Hippocampal formation (tissue), 2 donors: ENCODE measurements around the gene PRKCD.

Experiments
- DNase-seq, 2 donors: peaks; one replicate each; lab custom pipeline; 2025; lab: John Stamatoyannopoulos, UW

The PRKCD gene

DNA sequence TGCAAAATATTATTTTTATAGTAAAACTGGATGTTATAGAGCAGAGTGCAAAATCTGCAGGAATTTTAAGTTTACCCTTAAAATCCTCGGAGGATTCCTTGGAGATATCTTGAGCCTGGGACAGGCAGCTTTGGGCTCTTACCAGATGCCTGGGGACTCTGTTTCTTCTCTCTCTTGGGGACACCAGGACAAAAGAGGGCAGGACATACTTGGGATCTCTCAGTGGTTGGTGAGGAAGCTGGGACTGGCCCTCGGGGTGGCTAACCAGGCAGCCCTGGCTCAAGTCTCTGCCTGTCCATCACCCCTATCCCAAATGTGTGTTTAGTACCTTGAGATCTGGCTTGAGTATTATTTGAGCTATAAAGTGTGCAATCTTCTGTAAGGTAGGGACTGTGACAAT is 56.2 kb downstream of the PRKCD start:
- no peak for DNase-seq

DNA sequence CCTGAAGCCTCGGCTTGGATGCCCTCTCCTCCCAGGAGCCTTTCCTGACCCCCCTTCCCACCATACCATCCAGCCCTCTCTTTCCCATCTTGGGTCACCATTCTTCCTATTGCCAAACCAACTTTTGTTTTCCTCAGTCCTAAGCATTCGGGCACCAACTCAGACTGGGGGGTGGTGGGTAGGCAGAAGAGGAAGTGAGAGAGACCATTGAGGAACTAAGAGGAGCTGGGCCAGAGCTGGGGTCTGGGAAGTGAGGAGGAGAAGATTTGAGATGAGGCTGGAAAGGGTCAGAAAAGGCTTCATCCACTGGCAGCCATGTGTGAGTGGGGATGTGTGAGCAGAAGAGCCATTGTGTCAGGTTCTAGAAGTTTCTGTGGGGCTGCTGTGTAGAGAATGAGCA is 57.1 kb downstream of the PRKCD start:
- no peak for DNase-seq

DNA sequence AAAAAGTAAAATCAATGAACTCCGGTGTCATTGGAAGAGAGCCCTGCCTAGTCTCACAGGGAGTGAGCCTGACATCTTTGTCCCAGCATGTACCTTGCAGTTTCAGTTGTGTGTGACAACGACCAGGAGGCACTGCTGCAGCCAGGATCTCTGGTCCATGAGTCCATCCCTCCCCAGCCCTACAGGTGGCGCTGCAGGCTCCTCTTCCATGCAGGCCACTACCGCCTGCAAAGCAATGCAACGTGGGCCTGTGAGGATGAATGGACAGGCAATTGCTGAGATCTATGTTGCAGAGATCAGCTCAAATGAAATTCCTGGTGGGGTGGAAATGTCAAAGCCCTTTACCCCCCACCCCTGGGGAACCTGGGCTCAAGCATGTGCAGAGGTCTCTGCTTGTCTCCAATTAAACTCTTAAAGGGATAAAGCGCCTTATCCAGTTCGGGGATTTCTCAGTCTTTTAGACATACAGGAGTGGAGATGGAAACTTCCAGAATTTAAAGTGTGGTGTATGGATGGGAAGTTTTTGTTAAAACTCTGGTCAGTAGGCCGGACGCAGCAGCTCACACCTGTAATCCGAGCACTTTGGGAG is 59.0 kb downstream of the PRKCD start:
- peak; percentile 53 to 84 for DNase-seq

DNA sequence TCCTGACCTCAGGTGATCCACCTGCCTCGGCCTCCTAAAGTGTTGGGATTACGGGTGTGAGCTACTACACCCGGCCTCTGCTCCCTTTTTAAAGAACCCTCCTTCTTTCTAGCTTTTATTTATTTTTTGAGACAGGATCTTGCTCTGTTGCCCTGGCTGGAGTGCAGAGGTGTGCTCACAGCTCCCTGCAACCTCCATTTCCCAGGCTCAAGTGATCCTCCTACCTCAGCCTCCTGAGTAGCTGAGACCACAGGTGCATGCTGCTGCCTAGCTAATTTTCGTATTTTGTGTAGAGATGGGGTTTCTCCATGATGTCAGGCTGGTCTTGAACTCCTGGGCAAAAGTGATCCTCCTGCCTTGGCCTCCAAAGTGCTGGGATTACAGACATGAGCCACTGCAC is 60.3 kb downstream of the PRKCD start:
- DNase-seq: no peak

DNA sequence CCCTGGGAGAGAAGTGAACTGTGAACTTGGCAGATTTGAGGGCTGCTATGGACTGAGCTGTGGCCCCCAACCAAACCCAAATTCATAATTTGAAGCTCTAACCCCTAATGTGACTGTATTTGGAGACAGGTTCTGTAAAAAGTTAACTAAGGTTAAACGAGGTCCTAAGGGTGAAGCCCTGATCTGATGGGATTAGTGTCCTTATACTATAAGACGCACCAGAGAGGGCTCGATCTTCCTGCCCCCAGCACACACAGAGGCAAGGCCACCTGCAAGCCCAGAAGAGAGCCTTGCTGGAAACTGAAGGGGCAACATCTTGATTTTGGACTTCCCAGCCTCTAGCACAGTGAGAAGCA is 60.8 kb downstream of the PRKCD start:
- no peak for DNase-seq

DNA sequence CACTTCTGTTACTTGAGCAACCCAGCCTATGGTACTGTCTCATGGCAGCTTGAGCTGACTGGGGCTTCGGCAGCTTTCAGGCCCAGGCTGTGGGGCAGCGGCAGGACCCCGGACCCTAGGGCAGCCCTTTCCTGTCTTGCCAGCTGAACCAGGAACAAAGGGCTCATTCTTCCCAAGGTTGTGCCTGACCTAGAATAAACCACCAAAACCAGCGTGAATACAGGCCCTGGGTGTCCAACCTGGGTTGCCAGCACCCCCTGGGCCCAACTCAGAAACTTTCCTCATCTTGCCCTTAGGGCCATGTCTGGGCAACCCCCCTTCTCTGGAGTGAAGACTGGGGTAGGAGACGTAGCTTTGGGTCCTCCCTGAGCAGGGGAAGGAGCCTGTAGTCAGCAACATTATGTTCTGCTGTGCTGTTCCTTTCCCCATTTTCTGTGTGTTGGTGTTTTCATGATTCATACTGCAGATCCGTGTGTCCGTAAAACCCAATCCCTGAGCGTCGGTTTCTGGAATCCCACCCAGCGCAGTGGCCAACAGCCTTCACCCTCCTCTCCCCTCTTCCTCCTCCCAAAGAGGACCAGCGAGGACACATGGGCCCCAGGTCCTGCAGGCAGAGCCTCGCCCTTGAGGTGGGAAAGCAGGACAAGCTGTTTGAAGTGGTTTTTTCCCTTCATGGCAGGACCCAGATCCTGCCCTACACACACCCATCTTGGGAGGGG is 61.3 kb downstream of the PRKCD start:
- no peak for DNase-seq

DNA sequence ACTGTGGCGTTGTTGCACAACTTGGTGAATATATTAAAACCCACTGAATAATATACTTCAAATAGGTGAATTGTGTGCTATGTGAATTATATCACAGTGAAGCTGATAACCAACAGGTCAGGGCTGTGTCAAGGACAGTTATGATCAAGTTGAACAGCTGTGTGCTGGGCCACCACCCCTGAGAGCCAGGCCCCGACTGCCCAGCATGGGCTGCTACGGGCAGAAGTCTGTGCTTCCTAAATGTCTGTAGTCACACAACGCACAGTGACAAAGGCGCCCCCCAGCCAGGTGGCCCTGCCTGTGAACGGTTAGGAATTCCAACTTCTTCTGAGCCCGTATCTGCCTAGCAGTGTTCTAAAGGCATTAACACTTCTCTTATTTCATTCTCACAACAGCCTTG is 62.0 kb downstream of the PRKCD start:
- no peak for DNase-seq

DNA sequence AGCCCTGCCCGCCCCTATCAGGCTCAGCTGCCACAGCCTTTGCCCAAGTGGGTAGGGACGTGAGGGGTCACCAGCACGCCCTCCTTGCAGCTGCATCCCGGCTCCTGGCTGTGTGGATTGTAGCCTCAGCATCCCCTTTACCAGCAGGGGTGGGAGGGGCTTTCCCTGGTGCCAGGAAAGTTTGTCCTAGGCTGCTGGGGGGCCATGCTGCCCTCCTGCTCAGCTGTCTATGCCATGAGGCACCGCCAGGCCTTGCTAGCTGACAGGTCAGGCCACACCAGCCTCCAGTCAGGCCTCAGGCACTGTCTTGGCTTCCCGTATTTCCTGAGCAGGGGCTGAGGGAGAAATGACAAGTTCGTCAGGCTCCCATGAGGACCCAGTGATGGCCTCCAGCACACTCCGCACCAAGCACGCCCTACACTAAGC is 62.5 kb downstream of the PRKCD start:
- no peak for DNase-seq

DNA sequence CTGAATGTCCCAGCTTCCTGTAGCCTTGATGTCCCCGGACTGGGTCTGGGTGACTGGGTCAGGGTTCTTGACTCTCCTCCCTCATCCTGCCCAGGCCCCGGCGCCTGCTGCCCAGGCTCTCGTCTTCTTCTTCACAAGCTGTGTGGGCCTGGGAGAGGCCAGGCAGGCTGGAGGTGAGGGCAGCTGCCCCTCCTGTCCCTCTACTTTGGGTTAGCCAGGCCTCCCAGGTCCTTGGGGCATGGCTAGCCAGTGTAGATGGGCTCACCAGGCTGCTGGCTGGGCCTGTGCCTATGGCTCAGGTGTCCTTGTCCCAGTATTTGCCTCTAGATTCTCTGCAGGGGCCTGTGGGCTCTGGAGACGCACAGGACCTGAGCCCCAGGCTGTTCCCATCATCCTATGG is 63.0 kb downstream of the PRKCD start:
- DNase-seq: no peak

DNA sequence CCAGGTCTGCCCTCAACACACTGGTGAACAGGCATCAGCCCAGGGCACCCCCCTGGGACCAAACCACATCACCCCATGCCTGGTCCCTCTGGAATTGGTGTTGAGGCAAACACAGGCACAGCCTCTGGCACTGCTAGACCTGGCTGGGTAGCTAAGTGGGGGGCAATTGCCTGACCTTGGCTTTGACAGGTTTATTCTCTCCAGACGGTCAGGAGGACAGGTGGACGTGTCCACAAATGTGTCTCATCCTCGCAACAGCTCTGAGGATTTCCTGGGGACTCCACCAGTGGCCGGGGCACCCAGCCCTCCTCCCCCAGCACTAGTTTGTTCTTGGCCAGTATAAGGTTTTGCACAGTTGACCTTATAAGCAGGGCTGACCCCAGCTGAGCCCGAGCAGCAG is 63.5 kb downstream of the PRKCD start:
- DNase-seq: no peak

DNA sequence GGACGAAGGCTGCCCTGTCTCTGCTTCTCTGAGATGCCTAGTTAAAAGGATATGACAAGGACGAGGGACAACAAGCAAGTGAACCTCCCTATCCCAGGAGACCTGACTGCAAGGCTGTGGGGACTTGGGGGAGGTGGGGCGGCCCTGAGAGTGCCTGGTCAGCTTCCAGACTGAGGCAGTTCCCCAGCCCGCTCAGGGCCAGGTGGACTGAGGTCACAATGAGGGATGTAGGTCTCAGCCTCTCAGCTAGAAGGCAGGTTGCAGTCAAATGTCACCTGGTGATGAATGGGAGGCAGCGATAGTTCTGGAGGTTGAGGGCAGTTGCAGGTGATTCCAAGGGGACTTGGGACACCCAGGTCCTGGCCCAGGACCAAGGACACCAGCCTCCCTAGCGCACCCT is 64.2 kb downstream of the PRKCD start:
- DNase-seq: no peak

DNA sequence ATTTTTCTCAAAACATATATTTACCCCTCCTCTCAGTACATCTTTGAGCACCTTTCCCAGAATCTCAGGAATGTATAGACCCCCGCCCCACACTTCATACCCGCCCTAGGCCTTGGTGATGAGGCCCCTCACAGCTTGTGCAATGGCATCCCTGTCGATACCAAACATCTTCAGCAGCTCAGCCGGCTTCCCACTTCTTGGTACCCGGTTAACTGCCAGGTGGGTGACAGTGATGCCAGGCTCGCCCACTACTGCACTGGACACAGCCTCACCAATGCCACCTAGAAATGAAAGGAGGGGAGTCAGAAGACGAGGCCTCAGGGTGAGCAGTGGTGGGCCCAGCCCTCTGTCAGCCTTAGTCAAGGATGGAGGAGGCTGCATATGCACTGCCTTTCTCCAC is 64.6 kb downstream of the PRKCD start:
- DNase-seq: no peak

DNA sequence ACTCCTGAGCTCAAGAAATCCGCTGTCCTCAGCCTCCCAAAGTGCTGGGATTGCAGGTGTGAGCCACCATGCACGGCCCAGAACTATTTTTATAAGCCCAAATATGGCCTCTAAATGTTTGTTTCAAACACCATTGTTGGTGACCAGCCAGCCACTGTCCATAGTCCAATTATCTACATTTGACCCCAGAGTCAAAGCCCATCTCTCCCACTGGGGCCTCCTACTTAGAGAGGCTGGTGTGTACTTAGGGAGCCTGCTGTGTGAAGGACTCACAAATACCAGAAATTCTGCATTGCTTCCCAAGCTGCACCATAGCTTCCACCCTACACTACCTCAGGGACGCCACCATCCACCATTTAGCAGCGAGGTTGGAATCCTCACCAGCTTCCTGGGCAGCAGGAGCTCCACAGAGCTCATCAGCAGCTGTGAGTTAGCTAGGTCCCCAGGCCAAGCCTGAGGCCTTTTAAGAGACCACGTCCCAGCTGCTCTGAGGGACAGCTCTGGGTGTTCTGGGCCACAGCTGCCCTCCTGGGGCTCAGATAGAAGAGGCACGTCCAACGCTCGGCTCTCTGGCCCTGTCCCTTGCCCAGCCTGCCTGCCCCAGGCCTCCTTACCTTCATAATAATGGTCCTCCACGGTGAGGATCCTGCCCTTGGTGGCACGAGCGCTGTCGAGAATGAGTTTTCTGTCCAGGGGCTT is 65.3 kb downstream of the PRKCD start:
- DNase-seq: no peak

DNA sequence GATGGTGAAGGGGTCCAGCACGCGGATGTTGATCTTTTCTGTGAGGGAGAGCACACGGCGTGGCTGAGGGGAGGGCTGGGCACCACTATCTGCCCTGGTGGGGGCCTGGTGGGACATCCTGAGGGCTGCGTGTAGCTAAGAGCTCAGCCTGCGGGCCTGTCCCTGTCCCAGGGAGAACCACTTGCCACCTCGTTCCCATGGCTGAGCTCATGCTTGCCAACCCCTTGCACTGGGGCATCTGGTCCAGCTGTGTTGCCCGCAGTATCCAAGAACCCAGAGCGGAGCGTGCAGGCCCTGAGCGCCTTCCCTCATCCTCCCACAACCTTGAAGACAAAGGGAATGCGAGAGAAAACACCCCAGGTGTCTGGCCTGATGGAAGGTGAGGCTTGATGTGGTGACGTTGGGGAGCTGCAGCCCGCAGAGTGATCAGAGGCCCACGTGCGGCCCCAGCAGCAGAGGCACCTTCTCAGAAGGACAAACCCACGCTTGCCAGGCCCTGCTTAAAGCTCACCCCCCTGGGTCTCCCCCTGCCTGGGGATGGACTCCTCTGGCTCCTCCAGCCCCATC is 65.9 kb downstream of the PRKCD start:
- DNase-seq: no peak

DNA sequence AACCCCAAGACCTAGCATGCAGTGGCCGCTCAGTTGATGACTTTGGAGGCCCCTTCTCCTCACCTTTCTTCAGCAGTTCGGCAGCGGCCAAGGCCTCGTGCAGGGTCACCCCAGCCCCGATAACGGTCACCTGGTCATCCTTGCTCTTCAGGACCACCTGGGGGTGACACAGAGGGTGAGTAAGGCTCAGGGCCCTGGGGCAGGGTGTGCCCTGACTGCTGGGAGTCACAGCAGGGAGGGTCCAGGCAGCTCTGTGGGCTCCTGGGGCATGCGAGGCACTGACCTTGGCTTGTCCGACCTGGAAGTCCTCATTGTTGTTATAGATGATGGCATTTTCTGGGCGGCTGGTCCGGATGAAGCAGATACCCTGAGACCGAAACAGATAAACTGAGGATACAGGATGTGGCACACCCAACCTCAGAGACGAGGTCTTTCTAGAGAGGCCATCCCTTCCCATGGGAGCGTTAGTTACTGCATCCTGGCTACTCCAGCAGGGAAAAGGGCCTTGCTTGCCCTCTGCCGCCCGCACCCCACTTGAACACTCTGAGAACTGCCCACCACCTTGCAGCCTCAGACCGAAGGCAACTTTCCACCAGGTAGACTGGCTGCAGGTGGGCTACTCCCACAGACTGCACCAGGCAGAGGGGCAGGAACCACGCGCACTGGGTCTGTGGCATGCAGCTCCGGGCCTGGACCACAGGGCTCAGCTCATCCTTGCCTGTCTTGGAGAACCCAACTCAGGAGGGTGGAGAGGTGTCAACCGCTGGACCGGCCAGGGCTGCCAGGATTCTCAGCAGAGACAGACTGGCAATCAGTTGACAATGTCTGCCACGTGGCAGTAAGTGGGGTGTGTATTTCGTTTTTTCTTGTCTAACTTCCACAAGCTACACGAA is 67.2 kb downstream of the PRKCD start:
- no peak for DNase-seq

DNA sequence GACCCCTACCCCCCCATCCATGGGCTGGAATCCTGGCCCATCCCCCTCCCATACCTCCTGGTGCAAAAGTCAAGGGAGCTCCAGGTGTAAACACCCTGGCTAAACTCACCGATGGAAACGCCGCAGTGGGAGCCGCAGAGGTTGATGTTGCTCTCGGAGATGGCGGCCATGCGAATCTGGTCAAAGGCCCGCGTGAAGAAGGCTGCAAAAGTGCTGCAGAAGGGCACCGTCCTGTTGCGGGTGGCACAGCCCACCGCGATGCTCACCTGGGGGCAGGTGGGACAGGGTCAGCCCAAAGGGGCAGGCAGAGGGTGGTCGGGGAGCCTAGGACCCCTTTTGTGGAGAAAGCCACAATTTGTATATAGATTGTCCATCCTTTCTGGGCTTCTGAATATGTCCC is 68.2 kb downstream of the PRKCD start:
- DNase-seq: no peak

DNA sequence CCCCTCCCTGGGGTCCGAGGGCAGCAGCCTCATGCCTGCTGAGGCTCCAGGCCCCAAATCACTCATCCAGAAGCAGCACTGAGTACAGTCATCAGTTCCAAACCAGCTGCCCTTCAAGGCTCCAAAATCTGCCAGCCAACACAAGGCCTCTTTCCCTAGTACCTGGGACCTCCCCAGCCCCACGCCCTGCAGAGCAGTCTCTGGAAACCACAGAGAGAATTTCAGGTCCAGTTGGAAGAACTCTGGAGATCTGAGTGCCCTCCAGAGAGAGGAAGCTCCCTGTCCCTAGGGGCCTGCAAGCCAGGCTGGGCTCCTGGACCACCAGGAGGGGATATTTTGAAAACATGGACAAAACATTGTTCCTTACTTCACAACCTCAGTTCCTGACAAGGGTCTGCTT is 68.6 kb downstream of the PRKCD start:
- no peak for DNase-seq

DNA sequence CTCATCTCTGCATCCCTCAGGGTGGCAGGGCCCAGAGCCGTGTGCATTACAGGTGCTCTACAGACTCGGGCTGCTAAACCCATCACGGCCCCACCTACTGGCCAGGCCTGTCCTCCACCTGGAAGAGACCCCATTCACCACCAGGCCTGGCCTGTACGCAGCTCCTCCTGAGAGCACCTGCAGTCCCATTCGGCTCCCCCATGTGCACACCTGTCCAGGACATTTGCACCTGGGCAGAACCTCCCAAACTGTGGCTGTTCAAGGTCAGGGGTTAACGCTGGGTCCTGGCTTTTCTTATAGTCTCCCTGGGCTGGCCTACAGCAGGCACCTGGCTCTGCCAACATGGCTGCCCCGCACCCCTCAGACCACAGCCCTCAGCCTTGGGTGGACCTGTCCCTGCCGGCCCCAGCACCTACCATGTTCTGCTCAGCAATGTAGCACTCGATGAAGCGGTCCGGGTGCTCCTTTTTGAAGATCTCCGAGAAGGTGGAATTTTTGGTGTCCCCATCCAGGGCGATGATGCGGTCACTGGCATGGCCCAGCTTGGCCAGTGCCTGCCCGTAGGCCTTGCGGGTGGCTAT is 69.1 kb downstream of the PRKCD start:
- no peak for DNase-seq

DNA sequence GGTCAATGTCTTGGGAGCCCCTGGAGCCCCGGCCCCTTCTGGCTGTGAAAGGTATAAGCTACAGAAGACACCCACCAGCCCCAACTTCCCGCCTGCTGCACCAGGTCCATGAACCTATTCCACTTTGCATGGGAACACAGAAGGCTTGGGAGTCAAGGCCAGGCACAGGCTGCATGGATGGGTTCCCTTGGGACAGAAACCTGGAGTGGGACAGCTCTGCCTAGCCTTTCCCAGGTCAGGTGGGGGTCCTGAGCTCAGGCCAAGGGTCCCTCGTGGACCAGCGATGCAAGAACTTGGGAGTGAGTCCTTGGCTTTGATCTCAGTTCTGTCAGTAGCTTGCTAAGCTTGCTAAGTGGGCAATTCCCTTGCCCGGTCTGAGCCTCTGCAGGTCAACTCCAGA is 69.8 kb downstream of the PRKCD start:
- no peak for DNase-seq

DNA sequence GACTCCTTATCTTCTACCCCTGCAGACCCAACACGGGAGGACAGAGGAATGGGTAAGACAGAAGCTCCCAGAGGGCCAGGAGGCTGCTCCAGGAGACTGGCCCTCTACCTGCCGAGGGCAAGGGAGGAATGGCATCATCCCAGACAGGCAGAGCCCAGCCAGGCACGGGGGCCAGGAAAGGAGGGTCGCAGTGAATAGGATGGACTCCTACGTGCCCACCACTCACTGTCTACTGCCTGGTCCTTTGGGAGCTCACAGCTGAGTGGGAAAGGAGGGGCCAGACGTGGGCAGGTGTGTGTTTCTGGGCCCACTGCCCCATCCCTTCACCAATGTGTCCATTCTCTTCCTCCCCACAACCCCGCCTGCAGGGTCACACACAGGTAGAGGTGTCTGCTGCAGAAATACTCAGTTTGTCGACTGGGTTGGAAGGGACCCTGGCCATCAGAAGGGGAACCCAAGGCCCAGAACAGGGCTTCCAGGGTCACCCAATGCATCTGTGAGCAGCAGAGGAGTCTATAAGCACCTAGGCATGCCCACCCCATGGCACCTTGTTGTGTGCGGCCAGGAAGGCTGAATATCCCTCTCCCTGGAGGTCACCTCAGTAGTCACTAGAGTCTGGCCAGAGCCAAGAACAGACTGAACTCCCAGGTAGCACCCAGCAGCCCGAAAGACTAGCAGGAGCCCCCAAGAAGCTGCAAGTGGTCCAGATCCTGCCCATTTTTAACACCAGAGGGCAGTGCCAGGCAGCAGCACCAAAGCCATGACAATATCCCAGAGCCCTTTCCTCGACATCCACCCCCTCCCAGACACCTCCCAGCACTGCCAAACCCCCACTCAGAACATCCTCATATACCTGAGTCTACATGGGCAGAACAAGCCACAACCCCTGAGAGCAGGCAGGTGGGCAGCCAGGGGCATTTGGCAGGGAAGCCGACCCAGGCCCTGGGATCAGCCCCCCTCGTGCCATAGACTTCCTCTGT is 70.8 kb downstream of the PRKCD start:
- no peak for DNase-seq
